Skin epidermis (tissue), 12 donors: Measurements from ENCODE around the gene DTNA.
"Not testable (repeated sequence)": the region's sequence is repeated elsewhere in the genome, so short reads cannot be mapped to it uniquely, and the experiment has no call there.

ENCODE experiments used
- H3K27ac ChIP-seq, 21 experiments: fragments of 200-600 bp; sonication (generic) in 11 of 21; one replicate each; pipeline ENCODE4 v1.5.0; 2020; ENCODE audit warnings: mild to moderate bottlenecking in 3 of 21, inconsistent platforms in 2 of 21, moderate library complexity in 2 of 21
- H3K4me3 ChIP-seq, 7 experiments: fragments of 200-600 bp; sonication (generic) in 2 of 7; one replicate each; pipeline ENCODE4 v1.5.0; 2020; ENCODE audit warnings: inconsistent platforms in 2 of 7, mild to moderate bottlenecking in 2 of 7, moderate library complexity in 1 of 7

DTNA gene

DNA sequence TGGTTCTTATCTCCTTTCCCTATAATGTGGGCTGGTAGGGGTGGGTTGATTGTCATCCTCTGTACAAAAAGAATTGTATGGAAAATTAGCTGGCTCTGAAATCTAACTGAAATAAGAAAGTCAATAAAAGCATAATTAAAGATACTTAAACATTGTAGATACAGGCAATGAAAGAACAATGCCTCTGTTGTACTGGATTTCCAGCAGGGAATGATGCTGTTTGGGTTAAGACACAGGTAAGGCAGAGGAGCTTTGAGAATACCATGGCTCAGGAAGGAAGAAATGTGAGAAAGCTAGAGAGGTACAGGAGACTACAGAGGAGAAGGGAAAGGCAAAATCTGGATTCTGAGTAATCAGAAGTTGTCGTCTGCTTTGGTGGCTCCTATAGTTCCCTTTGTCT is 10.1 kb downstream of the DTNA start:
- H3K27ac ChIP-seq: no peak overlapping the region

DNA sequence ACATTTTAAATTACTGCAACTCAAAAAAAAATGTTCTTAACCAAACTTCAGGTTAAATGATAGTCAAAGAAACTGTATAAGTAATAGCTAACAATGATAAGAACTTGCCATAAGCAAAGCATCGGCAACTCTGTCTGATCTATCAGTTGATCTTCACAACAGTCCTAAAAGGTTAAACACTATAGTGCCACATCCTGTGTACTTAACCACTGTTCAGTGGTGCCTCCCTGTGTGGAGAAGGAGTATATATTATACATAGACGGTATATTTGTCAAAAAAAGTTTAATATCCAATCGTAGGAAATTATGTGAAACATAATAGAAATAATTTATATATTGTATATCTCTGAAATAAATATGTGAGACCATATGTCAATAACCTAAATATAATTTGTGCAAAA is 13.0 kb downstream of the DTNA start:
- no peak overlapping the region for H3K27ac ChIP-seq
- no peak overlapping the region for H3K4me3 ChIP-seq

More for the DNA sequence above, 10.1 kb downstream of the DTNA start:
- H3K4me3 ChIP-seq: no peak overlapping the region

DNA sequence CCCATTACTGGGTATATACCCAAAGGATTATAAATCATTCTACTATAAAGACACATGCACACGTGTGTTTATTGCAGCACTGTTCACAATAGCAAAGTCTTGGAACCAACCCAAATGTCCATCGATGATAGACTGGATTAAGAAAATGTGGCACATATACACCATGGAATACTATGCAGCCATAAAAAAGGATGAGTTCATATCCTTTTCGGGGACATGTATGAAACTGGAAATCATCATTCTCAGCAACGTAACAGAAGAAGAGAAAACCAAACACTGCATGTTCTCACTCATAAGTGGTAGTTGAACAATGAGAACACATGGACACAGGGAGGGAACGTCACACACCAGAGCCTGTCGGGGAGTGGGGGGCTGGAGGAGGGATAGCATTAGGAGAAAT is 15.6 kb downstream of the DTNA start:
- not testable (repeated sequence) for H3K4me3 ChIP-seq, H3K27ac ChIP-seq

DNA sequence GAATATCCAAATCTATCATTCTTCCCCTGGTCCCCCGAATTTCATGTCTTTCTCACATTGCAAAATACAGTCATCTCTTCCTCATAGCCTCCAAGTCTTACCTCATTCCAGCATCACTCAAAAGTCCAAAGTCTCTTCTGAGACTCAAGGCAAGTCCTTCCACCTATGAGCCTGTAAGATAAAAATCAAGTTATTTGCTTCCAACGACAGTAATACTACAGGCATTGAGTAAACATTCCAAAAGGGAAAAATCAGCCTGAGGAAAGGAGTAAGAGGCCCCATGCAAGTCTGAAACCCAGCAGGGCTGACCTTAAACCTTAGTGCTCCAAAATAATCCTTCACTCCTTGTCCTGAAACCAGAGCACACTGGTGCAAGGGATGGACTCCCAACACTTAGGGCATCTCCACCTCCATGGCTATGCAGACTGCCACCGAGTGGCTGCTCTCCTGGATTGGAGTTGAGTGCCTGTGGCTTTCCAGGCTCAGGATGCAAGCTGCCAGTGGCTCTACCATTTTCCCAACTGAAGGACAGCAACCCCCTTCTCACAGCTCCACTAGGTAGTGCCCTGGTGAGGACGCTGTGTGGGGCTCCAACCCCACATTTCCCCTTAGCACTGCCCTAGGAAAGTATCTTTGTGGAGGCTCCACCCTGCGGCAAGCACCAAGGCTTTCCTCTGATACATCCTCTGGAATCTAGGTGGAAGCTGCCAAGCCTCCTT is 16.3 kb downstream of the DTNA start:
- H3K27ac ChIP-seq: no peak overlapping the region
- no peak overlapping the region for H3K4me3 ChIP-seq

DNA sequence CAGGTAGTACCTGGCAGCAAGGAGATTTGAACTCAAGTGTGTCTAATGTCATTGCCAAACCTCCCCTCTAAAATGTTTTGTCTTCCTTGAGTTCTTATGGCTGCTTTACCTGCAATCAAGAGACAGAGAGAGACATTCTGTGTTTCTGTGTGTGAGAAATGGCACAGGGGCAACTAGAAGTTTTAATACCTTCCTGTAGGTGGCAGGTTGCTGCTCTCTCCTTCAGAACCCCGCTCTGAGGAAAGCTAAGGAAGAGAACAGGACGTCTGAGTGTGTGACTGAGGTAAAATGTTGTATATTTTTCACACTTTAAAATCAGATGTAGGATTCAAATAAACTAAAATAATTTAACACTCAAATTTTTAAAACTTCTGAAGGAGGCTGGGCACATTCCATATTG is 19.2 kb downstream of the DTNA start:
- Histone ChIP-seq H3K27ac (no peak overlapping the region), H3K4me3 (no peak overlapping the region)

DNA sequence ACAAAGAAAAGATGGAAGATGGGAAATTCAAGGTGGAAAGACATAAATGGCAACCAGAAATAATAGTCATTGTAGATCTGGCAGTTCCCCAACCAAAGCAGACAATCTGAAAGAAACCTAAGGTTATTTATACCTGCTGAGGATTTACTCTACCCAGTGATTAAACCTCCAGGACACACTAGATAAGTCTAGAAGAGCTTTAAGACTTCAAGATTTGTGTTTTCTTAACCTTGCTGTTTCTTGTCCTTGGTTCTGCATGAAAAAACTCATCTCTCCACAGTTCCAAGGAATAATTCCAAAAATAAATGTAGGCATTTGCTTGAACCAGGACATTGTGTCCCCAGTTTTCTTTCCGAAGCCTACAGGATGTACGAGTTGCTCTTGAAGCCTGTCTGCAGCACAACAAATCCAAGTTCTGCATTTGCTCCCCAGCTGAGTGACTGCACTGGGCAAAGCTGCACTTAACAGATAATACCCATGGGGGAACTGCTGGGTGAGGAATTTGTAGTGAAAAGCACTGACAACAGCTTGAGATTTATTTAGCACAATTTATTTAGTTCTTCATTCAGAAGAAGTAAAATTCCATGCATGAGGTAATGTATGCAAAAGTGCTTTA is 19.8 kb downstream of the DTNA start:
- Histone ChIP-seq H3K4me3 (no peak overlapping the region), H3K27ac (no peak overlapping the region)

DNA sequence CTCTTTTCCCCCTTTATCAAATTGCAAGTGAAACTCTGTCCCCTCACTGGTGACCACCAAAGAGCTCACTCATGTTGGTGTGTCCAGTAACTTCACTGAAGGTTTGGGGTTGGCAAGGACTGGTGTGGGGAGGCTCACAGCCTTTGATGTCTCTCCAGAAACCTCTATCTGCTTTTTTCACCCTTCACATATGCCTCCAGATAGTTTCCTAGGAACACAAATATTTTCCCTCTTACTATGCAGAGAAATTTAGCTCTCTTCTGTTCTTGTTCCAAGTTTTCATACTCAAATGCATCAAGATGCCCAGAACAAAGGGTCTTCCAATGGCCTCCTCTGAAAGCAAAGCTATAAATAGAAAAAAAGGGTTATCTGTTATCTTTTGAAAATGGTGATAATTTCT is 20.7 kb downstream of the DTNA start:
- Histone ChIP-seq H3K4me3 (no peak overlapping the region), H3K27ac (no peak overlapping the region)

DNA sequence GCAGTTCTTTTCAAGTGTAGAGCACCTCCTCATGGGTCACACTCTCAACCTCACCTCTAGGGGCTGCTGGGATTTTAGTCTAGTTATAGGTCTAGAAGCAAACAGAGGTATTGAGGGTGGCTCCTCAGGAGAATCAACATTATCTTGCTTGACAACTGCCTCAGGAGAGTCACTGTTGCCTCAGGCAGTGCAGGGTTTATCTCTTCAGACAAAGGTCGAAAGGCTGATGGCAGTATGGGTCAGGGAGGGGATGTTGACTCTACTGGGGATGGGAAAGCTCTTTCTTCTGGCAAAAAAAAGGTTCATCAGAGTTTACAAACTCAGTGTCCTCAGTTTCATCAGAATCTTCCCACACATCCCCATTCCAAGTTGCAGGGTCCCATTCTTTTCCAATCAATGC is 24.0 kb downstream of the DTNA start:
- no peak overlapping the region for H3K27ac ChIP-seq

DNA sequence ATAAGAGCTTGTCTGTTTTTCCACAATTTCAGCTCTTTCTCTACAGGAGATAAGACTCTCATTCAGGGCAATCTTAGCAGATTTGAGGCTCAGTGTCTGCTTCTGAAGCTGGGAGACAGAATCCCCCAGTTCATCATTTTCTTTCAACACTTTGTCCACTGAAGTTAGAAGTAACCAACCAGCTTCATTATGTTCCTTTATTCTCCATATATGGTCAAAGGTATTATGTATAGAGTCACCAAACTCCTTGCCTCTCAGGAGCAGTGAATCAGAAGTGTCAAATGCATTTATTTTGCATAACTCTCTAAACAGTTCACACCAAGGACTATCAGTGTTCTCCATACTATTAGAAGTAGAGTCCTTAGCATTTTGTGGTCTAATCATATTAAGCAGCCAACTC is 24.4 kb downstream of the DTNA start:
- not testable (repeated sequence) for H3K27ac ChIP-seq, H3K4me3 ChIP-seq

More for the DNA sequence above, 24.0 kb downstream of the DTNA start:
- H3K4me3 ChIP-seq: no peak overlapping the region

DNA sequence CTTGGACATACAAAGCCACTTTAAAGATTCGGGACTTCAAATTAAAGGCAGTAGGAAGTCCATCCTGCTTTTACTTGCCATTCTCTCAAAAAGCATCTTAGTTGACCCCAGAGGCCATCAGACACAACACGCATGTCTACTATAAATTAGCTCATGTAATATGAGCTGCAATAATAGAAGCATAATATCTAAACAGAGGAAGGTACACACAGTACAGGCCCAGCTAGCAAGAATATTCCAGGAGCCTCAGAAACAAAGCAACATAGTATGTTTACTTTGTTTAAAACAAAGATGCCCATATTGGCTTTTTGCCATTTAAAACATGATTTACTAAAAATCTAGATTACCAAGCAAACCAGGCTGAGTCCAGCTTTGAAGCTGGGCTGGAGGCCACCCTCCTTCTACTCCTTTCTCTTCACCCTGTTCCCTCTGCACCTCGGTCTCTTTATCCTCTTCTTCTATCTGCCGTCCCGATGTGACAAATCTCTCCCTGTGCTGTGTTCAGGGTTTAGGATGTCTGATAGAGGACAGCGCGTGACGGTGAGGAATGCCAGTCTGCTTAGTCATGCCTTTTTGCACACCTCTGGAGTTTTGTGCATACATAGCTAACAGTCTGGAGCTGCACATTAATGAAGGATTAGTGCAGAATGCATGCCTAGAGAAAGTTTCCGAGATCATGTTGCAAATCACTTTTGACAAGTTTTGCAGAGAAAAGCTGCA is 28.2 kb downstream of the DTNA start:
- no peak overlapping the region for H3K27ac ChIP-seq
- H3K4me3 ChIP-seq: no peak overlapping the region

DNA sequence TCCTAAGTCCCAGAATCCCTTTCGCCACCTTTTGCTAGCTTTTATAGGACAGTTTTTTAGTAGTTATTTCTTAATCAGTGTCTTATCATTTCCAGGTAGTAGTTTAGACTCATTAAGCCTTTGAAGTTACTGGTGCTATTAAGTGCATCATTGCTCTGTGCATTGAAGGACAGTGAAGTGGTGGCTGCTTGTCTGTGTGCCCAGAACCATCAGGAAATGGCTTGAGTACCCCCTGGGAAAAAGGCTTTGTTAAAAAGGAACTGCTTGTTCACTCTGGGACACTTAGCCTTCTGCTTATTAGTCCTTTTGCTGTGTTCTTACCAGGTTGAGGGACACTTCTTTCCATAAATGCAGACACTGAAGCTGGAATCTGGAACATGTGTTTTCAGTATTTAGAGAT is 30.0 kb downstream of the DTNA start:
- no peak overlapping the region for H3K4me3 ChIP-seq
- H3K27ac ChIP-seq: no peak overlapping the region

DNA sequence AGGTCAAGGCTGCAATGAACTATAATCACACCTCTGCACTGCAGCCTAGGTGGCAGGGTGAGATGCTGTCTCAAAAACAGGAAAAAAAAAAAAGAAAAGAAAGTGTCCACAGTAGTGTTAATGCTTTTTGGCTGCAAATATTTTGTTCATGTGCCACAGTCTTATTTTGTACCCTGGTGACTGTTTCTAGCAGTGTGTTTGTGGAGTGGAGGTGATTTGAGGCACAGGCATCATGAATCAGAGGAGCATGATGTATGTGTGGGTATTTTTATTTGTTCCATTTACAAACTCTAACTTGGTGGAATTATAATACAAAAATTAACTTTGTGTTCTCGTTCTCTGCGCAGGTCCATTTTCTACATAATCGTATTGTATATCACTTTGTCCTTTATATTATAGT is 30.6 kb downstream of the DTNA start:
- Histone ChIP-seq H3K4me3 (no peak overlapping the region), H3K27ac (no peak overlapping the region)

DNA sequence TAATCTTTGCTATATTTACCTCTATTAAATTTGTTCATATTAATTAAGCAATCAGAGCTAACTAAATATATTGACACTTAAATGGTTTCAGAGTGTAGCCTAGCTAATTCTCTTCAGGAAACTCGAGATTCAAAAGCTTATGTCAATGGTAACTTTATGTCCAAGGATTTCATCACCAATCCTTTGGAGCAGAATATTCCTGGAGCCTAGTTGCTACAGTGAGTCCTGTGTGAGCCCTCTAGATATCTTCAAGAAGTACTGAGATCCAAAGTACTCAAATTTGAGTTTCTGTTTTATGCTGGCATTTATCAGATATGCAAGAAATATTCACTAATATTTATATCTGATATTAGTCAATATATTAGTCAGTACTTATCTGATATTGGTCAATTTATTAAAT is 31.3 kb downstream of the DTNA start:
- Histone ChIP-seq H3K4me3 (no peak overlapping the region), H3K27ac (no peak overlapping the region)

DNA sequence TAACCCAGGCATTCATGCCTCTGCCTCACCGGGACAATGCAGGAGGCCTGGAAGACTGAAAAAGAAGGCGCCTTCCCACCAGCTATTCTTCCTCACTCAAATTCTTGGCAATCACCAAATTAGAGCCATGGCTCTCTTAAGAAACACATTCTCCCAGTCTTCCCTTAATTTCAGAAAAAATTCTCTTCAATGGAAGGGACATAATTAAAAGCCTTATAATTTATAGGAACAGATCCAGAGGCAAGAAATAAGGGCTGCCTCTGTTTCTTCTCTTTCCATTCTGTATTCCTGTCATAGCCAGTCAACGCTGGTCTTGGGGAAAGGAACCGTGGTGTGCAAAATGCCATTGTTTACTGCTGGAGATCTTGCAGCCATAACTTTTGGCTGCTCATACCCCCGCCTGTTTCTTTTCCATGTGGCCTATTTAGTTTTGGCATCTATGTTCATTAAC is 32.8 kb downstream of the DTNA start:
- Histone ChIP-seq H3K27ac (no peak overlapping the region), H3K4me3 (no peak overlapping the region)

DNA sequence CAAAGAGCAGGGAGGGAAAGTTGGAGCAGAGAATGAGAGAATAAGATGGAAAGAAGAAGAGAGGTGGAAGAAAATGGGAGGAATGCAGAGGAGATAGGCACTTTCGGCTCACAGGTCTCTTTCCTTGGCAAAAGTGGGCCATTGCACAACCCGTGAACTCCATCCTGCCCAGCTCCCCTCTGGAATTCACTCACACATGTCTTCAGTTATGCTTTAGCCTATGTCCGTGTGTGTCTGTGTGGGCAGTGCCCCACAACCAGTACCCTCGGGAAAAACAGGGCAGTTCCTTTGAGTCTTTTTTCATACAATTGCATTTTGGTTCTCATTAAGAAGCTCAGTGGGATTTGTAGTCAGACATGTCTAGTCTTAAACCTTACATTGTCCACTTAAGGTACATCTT is 34.5 kb downstream of the DTNA start:
- Histone ChIP-seq H3K4me3 (no peak overlapping the region), H3K27ac (no peak overlapping the region)

DNA sequence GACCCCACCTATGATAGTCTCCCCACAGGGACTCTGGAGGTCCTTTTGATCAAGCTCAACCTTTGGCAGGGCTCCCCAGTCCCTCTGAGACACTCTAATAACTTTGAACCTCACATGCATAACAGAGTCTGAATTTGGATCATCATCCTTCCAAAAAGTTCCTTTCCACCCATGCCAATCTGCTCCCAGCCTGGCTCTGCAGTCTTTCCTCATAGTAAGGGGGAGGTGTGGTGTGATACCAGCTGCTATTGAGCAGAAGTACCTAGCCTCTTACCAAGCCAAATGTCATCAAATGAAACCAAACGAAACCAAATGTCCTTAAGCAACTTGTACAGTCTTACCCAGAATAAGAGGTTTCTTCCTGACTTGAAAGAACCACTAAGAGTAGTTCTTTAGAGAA is 36.5 kb downstream of the DTNA start:
- no peak overlapping the region for H3K27ac ChIP-seq

DNA sequence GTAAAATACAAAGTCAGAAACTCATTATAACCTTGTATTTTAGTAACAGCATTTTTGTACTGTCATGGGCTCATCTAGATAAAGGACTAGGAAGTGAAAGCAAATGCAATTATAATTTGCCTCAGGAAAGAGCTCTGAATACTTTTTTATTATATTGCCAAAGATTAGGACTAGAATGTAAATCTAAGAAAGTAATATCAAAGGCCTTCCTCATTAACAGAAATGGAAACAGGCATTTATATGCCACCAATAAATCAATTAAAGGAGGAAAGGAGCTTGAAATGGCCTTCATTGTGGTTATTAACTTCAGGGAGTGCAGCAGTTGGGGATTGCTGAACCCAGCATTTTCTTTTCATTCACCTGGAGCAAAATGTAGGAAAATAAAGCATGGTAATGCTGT is 39.6 kb downstream of the DTNA start:
- H3K27ac ChIP-seq: no peak overlapping the region
- no peak overlapping the region for H3K4me3 ChIP-seq

More for the DNA sequence above, 36.5 kb downstream of the DTNA start:
- no peak overlapping the region for H3K4me3 ChIP-seq

DNA sequence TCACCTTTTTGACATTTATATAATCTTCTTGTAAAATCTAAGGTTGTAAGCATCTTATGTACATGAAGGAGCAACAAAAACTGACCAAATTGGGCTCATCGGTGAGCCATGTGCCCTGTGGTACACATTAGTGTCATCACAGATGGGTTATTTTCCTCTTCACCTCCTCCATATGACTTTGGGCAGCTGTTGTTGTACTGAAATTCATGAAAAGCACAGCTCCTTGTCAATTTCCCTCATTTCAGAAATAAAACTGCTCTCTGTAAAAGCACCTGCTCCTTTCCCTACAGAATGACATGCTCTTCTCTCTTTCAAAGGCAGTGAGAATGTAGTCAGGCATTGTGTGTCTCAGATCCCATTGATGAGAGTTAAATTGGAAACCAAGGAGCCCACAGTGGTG is 42.0 kb downstream of the DTNA start:
- no peak overlapping the region for H3K4me3 ChIP-seq
- H3K27ac ChIP-seq: no peak overlapping the region

DNA sequence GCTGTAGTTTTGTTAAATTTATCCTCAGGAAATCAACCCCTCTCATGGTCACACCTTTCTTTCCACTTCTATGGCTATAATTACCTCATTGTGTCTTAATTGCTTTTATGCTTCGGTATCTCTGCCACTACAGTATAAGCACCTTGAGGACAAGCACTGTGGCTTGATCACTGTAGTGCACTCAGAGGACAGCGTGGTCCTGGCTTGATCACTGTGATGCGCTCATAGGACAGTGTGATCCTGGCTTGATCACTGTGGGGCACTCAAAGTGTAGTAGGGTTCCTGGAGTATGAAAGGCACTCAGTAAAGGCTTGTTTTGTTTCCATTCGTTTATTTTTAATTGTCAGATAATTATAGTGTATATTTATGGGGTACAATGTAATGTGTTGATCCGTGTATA is 44.2 kb downstream of the DTNA start:
- Histone ChIP-seq H3K27ac (no peak overlapping the region), H3K4me3 (no peak overlapping the region)

DNA sequence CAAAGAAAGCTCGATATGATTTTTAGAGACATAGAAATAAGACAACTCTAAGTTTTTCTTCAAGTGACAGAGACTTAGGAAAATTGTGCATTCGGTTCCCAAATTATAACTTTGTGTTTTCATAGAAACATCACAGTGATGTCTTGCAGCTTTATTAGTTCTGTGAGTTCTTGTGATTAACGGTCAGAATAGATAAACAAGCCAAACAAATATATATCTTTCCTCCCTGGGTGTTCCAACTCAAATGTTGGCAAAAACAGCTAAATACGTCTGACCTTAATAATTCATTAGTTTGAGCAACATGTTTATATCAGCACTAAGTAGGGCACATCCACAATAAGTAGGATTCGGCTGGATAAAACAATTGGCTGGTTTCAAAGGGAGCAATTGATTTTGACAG is 47.6 kb downstream of the DTNA start:
- Histone ChIP-seq H3K27ac (no peak overlapping the region), H3K4me3 (no peak overlapping the region)

DNA sequence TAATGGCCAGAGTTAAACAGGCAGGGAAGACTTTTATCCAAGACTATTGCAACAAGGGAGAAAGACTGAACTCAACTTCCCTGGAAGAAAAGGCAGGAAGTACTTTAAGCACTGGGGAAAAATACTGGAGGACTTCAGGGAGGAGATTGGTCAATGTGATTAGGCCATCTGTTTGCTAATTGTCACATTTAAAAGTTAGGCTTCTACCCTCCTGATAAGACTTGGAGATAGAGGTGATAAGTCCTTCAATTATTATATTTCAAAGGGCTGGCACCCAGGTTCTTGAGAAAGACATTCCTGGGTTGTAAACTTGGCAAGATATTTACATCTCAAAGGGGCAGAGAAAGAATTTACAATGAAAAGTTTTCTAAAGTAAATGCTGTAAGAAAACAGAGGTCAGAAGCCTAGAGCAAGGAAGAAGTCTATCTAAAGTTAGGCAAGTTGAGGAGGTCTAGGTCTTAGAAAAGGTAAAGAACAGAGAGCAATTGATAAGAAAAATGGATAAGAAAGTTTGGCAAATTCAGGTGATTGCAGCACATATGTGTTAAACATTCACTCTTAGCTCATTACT is 48.4 kb downstream of the DTNA start:
- Histone ChIP-seq H3K27ac (no peak overlapping the region), H3K4me3 (no peak overlapping the region)
